ENCODE measurements around the gene PAK4. TPM values are rescaled to one million over a fixed set of nuclear protein-coding genes. Genes with fewer than 3 reads are reported as not detected.

Gene PAK4
- total RNA-seq, 2 experiments from 2014 or later: 2.7 to 6.3 TPM

- Histone ChIP-seq H3K36me3 (ENCODE audit: insufficient read depth, low read length) (peaks cover 2% of the 10 kb centered on the region), H3K27ac (ENCODE audit: low read depth in 1 of 2, low read length in 2 of 2) (no peak overlapping the region), H3K27me3 (ENCODE audit: control insufficient read depth in 1 of 2, insufficient read depth in 2 of 2, low read length in 2 of 2) (no peaks in the 10 kb centered on the region), H3K4me1 (ENCODE audit: insufficient read depth, low read length) (peaks cover 5% of the 10 kb centered on the region), H3K4me3 (ENCODE audit: low read length) (no peak overlapping the region), H3K9me3 (ENCODE audit: control insufficient read depth in 1 of 2, insufficient read depth in 1 of 2, low read length in 2 of 2) (no peaks in the 10 kb centered on the region)
- ChIA-PET POLR2A (no interaction called here), CTCF (no interaction called here)
- no peak for ATAC-seq (ENCODE audit: poor library complexity)
- no peaks in the 10 kb centered on the region for H3K9me3 Mint-ChIP-seq
- H3K36me3 Mint-ChIP-seq (ENCODE audit: low read depth): no peaks in the 10 kb centered on the region
- peaks cover 25% of the 10 kb centered on the region for H3K4me1 Mint-ChIP-seq (ENCODE audit: low read depth)
- TF ChIP-seq, protein P1, sequence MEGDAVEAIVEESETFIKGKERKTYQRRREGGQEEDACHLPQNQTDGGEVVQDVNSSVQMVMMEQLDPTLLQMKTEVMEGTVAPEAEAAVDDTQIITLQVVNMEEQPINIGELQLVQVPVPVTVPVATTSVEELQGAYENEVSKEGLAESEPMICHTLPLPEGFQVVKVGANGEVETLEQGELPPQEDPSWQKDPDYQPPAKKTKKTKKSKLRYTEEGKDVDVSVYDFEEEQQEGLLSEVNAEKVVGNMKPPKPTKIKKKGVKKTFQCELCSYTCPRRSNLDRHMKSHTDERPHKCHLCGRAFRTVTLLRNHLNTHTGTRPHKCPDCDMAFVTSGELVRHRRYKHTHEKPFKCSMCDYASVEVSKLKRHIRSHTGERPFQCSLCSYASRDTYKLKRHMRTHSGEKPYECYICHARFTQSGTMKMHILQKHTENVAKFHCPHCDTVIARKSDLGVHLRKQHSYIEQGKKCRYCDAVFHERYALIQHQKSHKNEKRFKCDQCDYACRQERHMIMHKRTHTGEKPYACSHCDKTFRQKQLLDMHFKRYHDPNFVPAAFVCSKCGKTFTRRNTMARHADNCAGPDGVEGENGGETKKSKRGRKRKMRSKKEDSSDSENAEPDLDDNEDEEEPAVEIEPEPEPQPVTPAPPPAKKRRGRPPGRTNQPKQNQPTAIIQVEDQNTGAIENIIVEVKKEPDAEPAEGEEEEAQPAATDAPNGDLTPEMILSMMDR (IDR thresholded peaks at IDR 0.05): no peak
- no peak overlapping the region for H3K4me3 Mint-ChIP-seq
- intact Hi-C loops (cut with DNase I, micrococcal nuclease): no loop called here
- DNase-seq: no peak
- no peaks in the 10 kb centered on the region for H3K27me3 Mint-ChIP-seq
- H3K27ac Mint-ChIP-seq: no peak overlapping the region
Observed at GRCh38 chr19:39160889-39161672, 35.5 kb downstream of the PAK4 start.

- ChIA-PET CTCF (no interaction called here), POLR2A (no interaction called here)
- H3K9me3 Mint-ChIP-seq: no peaks in the 10 kb centered on the region
- Histone ChIP-seq H3K27me3 (ENCODE audit: control insufficient read depth in 1 of 2, insufficient read depth in 2 of 2, low read length in 2 of 2) (no peaks in the 10 kb centered on the region), H3K27ac (ENCODE audit: low read depth in 1 of 2, low read length in 2 of 2) (no peak overlapping the region), H3K4me1 (ENCODE audit: insufficient read depth, low read length) (no peaks in the 10 kb centered on the region), H3K4me3 (ENCODE audit: low read length) (no peak overlapping the region), H3K9me3 (ENCODE audit: control insufficient read depth in 1 of 2, insufficient read depth in 1 of 2, low read length in 2 of 2) (no peaks in the 10 kb centered on the region), H3K36me3 (ENCODE audit: insufficient read depth, low read length) (peaks cover 2% of the 10 kb centered on the region)
- intact Hi-C loops (cut with DNase I, micrococcal nuclease): no loop called here
- H3K36me3 Mint-ChIP-seq (ENCODE audit: low read depth): no peaks in the 10 kb centered on the region
- no peak overlapping the region for H3K27ac Mint-ChIP-seq
- H3K4me1 Mint-ChIP-seq (ENCODE audit: low read depth): peaks cover 19% of the 10 kb centered on the region
- no peak overlapping the region for H3K4me3 Mint-ChIP-seq
- DNase-seq (no peak), ATAC-seq (ENCODE audit: poor library complexity) (no peak)
- no peaks in the 10 kb centered on the region for H3K27me3 Mint-ChIP-seq
- TF ChIP-seq, protein P1 (IDR thresholded peaks at IDR 0.05): no peak
Observed at GRCh38 chr19:39162441-39163043, 37.0 kb downstream of the PAK4 start.

DNA sequence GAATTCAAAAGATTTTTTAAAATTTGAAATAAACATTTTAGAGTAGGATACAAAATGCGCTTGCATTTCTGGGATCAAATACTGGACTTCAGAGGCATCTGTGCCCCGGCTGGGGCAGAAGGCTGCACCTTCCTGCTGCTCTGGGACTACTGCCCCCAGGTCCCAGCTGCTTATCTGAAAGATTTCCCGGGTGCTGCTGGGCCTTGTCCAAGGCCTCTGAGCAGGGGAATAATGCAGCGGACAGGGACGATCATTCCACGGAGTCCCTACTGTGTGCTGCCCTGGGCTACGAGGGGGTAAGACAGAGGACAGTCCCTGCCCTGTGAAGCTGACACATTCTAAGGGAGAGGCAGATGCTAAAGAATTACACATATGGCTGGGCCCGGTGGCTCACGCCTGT lies 38.0 kb downstream of the PAK4 start:
- ATAC-seq (ENCODE audit: poor library complexity): no peak
- POLR2A ChIA-PET: no interaction called here
- peaks cover 1% of the 10 kb centered on the region for H3K36me3 Mint-ChIP-seq (ENCODE audit: low read depth)
- intact Hi-C loops (cut with DNase I, micrococcal nuclease): no loop called here
- no peak overlapping the region for H3K4me3 Mint-ChIP-seq
- peaks cover 12% of the 10 kb centered on the region for H3K4me1 Mint-ChIP-seq (ENCODE audit: low read depth)
- CTCF ChIA-PET: interaction anchor here (0.7 kb wide), 2 partner anchors 185 to 339 kb away, joined by 3 read pairs; no protein-coding TSS in a partner anchor
- Histone ChIP-seq H3K4me1 (ENCODE audit: insufficient read depth, low read length) (no peaks in the 10 kb centered on the region), H3K4me3 (ENCODE audit: low read length) (no peak overlapping the region), H3K27me3 (ENCODE audit: control insufficient read depth in 1 of 2, insufficient read depth in 2 of 2, low read length in 2 of 2) (no peaks in the 10 kb centered on the region), H3K9me3 (ENCODE audit: control insufficient read depth in 1 of 2, insufficient read depth in 1 of 2, low read length in 2 of 2) (no peaks in the 10 kb centered on the region), H3K36me3 (ENCODE audit: insufficient read depth, low read length) (peaks cover 6% of the 10 kb centered on the region), H3K27ac (ENCODE audit: low read depth in 1 of 2, low read length in 2 of 2) (no peak overlapping the region)
- no peak for DNase-seq
- H3K9me3 Mint-ChIP-seq: no peaks in the 10 kb centered on the region
- TF ChIP-seq, protein P1 (IDR thresholded peaks at IDR 0.05): no peak
- no peak overlapping the region for H3K27ac Mint-ChIP-seq
- H3K27me3 Mint-ChIP-seq: no peaks in the 10 kb centered on the region

Data from CD4-positive, alpha-beta T cell (primary cell).